ENCODE data around the gene CYYR1. TPM values are rescaled to one million over a fixed set of nuclear protein-coding genes. Genes with fewer than 3 reads are reported as not detected.

Gene CYYR1
- total RNA-seq, 2 donors from 2014 or later = 4.3 to 5.2 TPM

GRCh38 chr21:26557106-26557505, 16.0 kb downstream of the CYYR1 start:
- intact Hi-C loops (cut with DNase I) = no loop called here
- no peak overlapping the region for H3K4me3 ChIP-seq
- 82 to 88% methylated on average over 4 of the region's 4 CpGs for WGBS, 2 donors

GRCh38 chr21:26555540-26556146, 17.4 kb downstream of the CYYR1 start:
- no peak overlapping the region for H3K27ac ChIP-seq
- H3K27me3 ChIP-seq = no peaks in the 10 kb centered on the region
- TF ChIP-seq, protein P1, sequence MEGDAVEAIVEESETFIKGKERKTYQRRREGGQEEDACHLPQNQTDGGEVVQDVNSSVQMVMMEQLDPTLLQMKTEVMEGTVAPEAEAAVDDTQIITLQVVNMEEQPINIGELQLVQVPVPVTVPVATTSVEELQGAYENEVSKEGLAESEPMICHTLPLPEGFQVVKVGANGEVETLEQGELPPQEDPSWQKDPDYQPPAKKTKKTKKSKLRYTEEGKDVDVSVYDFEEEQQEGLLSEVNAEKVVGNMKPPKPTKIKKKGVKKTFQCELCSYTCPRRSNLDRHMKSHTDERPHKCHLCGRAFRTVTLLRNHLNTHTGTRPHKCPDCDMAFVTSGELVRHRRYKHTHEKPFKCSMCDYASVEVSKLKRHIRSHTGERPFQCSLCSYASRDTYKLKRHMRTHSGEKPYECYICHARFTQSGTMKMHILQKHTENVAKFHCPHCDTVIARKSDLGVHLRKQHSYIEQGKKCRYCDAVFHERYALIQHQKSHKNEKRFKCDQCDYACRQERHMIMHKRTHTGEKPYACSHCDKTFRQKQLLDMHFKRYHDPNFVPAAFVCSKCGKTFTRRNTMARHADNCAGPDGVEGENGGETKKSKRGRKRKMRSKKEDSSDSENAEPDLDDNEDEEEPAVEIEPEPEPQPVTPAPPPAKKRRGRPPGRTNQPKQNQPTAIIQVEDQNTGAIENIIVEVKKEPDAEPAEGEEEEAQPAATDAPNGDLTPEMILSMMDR (IDR thresholded peaks at IDR 0.05) = no peak
- TF ChIP-seq POLR2A (IDR thresholded peaks at IDR 0.05) = no peak
- H3K4me1 ChIP-seq = no peaks in the 10 kb centered on the region
- ATAC-seq = no peak
- intact Hi-C loops (cut with DNase I) = no loop called here
- H3K4me3 ChIP-seq = no peak overlapping the region
- H3K9me3 ChIP-seq = no peaks in the 10 kb centered on the region
- no peak for DNase-seq
- 79 to 89% methylated on average over 1 of the region's 1 CpG for WGBS, 2 donors
- H3K36me3 ChIP-seq (replicated peaks in 1 of 2; ENCODE audit: insufficient read depth in 1 of 2, low read depth in 2 of 2) = no peaks in the 10 kb centered on the region

More at GRCh38 chr21:26557106-26557505, 16.0 kb downstream of the CYYR1 start:
- Histone ChIP-seq H3K9me3 (no peaks in the 10 kb centered on the region), H3K4me1 (no peaks in the 10 kb centered on the region), H3K27me3 (no peaks in the 10 kb centered on the region), H3K36me3 (replicated peaks in 1 of 2; ENCODE audit: insufficient read depth in 1 of 2, low read depth in 2 of 2) (no peaks in the 10 kb centered on the region), H3K27ac (no peak overlapping the region)
- ATAC-seq (no peak), DNase-seq (no peak)
- TF ChIP-seq POLR2A (IDR thresholded peaks at IDR 0.05) = no peak
- TF ChIP-seq, protein P1 (IDR thresholded peaks at IDR 0.05) = no peak

- Histone ChIP-seq H3K4me3 (no peak overlapping the region), H3K4me1 (no peaks in the 10 kb centered on the region), H3K9me3 (no peaks in the 10 kb centered on the region), H3K27ac (no peak overlapping the region), H3K27me3 (no peaks in the 10 kb centered on the region), H3K36me3 (replicated peaks in 1 of 2; ENCODE audit: insufficient read depth in 1 of 2, low read depth in 2 of 2) (no peaks in the 10 kb centered on the region)
- no peak for TF ChIP-seq POLR2A (IDR thresholded peaks at IDR 0.05)
- TF ChIP-seq, protein P1 (IDR thresholded peaks at IDR 0.05) = no peak
- intact Hi-C loops (cut with DNase I) = no loop called here
- WGBS, 2 donors = 17 to 35% methylated on average over 2 of the region's 2 CpGs
- peak in 1 of 4 donors; percentile 2 for DNase-seq
- no peak for ATAC-seq
These were observed 18.7 kb downstream of the CYYR1 start for GRCh38 chr21:26554365-26554764.

- DNase-seq (no peak), ATAC-seq (no peak)
- H3K4me3 ChIP-seq = no peak overlapping the region
- H3K9me3 ChIP-seq = no peaks in the 10 kb centered on the region
- no peaks in the 10 kb centered on the region for H3K4me1 ChIP-seq
- intact Hi-C loops (cut with DNase I) = no loop called here
- H3K36me3 ChIP-seq (replicated peaks in 1 of 2; ENCODE audit: insufficient read depth in 1 of 2, low read depth in 2 of 2) = no peaks in the 10 kb centered on the region
- no peak overlapping the region for H3K27ac ChIP-seq
- 54 to 55% methylated on average over 2 of the region's 2 CpGs for WGBS, 2 donors
- TF ChIP-seq POLR2A (IDR thresholded peaks at IDR 0.05) = no peak
- TF ChIP-seq, protein P1 (IDR thresholded peaks at IDR 0.05) = no peak
- no peaks in the 10 kb centered on the region for H3K27me3 ChIP-seq
These were observed 19.2 kb downstream of the CYYR1 start for GRCh38 chr21:26553898-26554297.

GRCh38 chr21:26550326-26550725, 22.8 kb downstream of the CYYR1 start:
- 37 to 63% methylated on average over 2 of the region's 2 CpGs for WGBS, 2 donors
- Histone ChIP-seq H3K4me3 (no peak overlapping the region), H3K27me3 (no peaks in the 10 kb centered on the region), H3K36me3 (replicated peaks in 1 of 2; ENCODE audit: insufficient read depth in 1 of 2, low read depth in 2 of 2) (no peaks in the 10 kb centered on the region), H3K27ac (no peak overlapping the region), H3K4me1 (no peaks in the 10 kb centered on the region), H3K9me3 (no peaks in the 10 kb centered on the region)
- TF ChIP-seq POLR2A (IDR thresholded peaks at IDR 0.05) = no peak
- TF ChIP-seq, protein P1 (IDR thresholded peaks at IDR 0.05) = no peak
- no peak for ATAC-seq
- no peak for DNase-seq
- intact Hi-C loops (cut with DNase I) = no loop called here
